ENCODE results near the gene CD8A.

The CD8A gene

GRCh38 chr2:86818114-86818801 is 27.5 kb upstream of the CD8A start:
- TF ChIP-seq, protein P1, sequence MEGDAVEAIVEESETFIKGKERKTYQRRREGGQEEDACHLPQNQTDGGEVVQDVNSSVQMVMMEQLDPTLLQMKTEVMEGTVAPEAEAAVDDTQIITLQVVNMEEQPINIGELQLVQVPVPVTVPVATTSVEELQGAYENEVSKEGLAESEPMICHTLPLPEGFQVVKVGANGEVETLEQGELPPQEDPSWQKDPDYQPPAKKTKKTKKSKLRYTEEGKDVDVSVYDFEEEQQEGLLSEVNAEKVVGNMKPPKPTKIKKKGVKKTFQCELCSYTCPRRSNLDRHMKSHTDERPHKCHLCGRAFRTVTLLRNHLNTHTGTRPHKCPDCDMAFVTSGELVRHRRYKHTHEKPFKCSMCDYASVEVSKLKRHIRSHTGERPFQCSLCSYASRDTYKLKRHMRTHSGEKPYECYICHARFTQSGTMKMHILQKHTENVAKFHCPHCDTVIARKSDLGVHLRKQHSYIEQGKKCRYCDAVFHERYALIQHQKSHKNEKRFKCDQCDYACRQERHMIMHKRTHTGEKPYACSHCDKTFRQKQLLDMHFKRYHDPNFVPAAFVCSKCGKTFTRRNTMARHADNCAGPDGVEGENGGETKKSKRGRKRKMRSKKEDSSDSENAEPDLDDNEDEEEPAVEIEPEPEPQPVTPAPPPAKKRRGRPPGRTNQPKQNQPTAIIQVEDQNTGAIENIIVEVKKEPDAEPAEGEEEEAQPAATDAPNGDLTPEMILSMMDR (IDR thresholded peaks at IDR 0.05; ENCODE audit: low read depth, low read length): no peak
- DNase-seq (ENCODE audit: extremely low read depth, low read depth): no peak

DNA sequence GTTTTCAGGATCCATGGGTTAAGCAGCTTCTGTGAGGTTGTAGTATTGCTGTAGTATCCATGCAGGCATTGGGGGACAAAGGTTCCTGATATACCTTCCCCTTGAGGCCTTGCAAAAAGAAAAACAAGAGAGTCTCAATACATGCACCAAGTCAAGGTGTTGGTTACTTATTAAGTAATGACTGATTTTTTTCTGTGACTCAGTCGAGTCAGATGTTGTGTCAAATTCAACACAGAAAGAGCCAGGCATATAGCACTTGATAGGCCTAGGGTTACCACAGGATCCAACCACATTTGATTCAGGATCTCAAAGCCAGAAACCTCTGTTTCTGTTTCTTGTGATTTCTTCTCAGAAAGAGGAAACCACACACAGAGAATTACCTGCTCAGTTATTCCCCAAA is 24.9 kb upstream of the CD8A start:
- TF ChIP-seq, protein P1 (IDR thresholded peaks at IDR 0.05; ENCODE audit: low read depth, low read length): no peak
- no peak for DNase-seq (ENCODE audit: extremely low read depth, low read depth)

- DNase-seq (ENCODE audit: extremely low read depth, low read depth): no peak
- TF ChIP-seq, protein P1 (IDR thresholded peaks at IDR 0.05; ENCODE audit: low read depth, low read length): no peak
These were observed 18.9 kb upstream of the CD8A start for GRCh38 chr2:86809481-86810121.

- TF ChIP-seq, protein P1 (IDR thresholded peaks at IDR 0.05; ENCODE audit: low read depth, low read length): peak; percentile 84
- peak; percentile 19 for DNase-seq (ENCODE audit: extremely low read depth, low read depth)
These were observed 17.8 kb upstream of the CD8A start for GRCh38 chr2:86808315-86809161.

DNA sequence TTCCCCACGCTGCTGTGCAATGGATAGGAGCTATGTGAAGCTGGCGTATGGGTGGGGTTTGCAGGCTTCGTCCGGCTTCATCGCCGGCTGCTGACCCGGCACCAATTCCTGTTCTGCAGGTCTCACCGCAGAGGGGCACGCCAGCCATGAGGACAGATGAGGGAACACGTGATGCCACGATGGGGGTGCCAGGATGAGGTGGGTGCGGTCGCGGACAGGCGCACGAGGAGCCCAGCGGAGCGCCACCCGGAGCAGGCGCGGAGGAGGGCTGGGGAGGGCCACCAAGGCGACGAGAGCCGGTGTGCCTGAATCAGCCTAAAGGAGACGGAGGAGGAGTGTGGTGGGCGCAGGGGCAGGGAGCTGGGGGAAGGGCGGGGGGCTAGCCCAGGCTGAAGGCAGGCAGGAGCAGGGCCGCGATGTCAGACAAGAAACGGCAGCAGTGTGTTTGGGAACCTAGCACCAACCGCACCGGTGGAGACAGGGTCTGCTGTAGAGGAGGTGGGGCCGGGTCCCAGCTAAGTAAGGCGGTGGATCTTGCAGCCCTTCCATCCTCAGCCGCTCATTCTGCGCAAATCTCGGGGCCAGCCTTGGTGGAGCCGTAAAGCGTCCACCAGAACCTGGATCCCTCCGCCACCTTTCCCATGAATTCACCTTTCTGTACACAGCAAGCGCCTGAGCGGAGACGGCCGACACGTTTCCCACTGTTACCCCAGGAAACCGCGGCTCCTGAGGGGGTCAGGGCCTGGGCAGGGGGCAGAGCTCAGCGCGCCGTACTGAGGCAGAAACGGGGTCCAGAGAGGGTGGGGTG is 17.0 kb upstream of the CD8A start:
- DNase-seq (ENCODE audit: extremely low read depth, low read depth): no peak
- TF ChIP-seq, protein P1 (IDR thresholded peaks at IDR 0.05; ENCODE audit: low read depth, low read length): no peak

DNA sequence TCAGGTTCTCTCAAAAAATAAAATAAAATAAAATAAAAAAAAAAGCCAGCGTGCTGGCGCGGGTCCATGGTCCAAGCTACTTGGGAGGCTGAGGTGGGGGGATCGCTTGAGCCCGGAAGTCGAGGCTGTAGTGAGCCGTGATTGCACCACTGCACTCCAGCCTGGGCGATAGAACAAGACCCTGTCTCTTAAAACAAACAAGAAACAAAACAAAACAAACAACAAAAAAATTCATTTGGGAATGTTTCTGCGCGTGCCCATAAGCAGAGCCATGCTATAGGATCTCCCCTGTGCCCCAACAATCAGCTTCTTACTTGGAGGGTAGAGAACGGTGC is 16.4 kb upstream of the CD8A start:
- TF ChIP-seq, protein P1 (IDR thresholded peaks at IDR 0.05; ENCODE audit: low read depth, low read length): no peak
- no peak for DNase-seq (ENCODE audit: extremely low read depth, low read depth)

Measured in AG09319 (cell line).